Middle frontal gyrus (tissue), 1 donor: Measurements from ENCODE around the gene IFIT1B.
"Not testable (repeated sequence)": the region's sequence is repeated elsewhere in the genome, so short reads cannot be mapped to it uniquely, and the experiment has no call there.

Source experiments
- DNase-seq: peaks from one replicate; pipeline ENCODE4 v3.0.0-alpha.2; 2015; ENCODE audit warnings: low spot score; ENCODE audit errors: extremely low spot score

The IFIT1B gene

DNA sequence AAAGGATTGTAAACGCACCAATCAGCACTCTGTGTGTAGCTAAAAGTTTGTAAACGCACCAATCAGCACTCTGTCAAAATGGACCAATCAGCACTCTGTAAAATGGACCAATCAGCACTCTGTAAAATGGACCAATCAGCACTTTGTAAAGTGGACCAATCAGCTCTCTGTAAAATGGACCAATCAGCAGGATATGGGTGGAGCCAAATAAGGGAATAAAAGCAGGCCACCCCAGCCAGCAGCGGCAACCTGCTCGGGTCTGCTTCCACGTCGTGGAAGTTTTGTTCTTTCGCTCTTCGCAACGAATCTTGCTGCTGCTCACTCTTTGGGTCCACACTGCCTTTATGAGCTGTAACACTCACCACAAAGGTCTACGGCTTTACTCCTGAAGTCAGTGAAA lies 34.4 kb downstream of the IFIT1B start:
- DNase-seq = not testable (repeated sequence)

DNA sequence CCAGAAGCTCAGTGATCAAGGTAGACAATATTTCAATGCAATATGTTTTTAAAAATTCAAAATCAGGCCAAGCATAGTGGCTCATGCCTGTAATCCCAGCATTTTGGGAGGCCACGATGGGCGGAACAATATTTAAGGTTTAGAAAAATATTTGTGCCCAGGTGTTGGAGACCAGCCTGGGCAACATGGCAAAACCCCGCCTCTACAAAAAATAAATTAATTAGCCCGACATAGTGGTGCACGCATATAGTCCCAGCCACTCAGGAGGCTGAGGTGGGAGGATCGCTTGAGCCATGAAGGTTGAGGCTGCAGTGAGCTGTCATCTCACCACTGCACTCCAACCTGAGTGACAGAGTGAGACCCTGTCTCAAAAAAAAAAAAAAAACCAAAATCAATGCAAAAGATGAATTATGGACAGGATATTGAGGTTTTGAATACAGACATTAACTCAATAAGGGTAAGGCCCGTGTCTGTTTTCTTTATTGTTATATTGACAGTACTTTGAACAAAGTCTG lies 35.6 kb downstream of the IFIT1B start:
- DNase-seq = no peak

DNA sequence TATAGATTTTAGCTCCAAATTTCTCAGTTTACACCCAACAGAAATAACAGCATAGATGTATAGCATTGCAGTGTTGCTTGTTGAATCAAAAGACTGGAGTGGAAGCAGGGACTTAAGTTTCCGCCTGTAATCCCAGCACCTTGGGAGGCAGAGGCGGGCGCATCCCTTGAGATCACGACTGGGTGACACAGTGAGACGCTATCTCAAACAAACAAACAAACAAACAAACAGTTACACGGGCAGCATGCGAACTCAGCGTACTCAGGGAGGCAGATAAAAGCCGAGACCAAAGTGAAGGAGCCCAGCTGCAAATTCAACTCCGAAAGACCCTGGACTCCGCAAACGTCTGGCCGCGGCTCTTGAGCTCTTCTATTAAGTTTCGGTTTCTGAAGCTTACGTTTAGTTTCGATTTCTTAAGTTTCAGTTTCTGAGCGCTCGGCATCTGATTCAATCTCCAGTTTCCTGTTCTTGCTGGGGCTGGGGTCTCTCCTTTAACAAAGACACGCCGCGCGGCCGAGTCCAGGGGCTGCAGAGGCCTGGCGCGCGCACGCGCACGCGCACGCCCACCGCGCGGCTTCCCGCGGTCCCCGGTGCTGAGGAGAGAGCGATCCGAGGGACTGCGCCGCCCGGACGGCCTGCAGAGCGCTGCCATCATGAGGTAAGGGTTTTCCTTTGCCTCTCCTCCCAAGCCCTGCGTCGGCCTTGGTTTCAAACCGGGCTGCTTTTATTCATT lies 36.5 kb downstream of the IFIT1B start, which contains the start of gene IFIT5:
Gene IFIT5, plus strand, starts transcription at position 423 of the 733 bp plus-strand sequence. Its CDS starts 231 bp downstream, at position 654.
- peak; percentile 48 for DNase-seq

DNA sequence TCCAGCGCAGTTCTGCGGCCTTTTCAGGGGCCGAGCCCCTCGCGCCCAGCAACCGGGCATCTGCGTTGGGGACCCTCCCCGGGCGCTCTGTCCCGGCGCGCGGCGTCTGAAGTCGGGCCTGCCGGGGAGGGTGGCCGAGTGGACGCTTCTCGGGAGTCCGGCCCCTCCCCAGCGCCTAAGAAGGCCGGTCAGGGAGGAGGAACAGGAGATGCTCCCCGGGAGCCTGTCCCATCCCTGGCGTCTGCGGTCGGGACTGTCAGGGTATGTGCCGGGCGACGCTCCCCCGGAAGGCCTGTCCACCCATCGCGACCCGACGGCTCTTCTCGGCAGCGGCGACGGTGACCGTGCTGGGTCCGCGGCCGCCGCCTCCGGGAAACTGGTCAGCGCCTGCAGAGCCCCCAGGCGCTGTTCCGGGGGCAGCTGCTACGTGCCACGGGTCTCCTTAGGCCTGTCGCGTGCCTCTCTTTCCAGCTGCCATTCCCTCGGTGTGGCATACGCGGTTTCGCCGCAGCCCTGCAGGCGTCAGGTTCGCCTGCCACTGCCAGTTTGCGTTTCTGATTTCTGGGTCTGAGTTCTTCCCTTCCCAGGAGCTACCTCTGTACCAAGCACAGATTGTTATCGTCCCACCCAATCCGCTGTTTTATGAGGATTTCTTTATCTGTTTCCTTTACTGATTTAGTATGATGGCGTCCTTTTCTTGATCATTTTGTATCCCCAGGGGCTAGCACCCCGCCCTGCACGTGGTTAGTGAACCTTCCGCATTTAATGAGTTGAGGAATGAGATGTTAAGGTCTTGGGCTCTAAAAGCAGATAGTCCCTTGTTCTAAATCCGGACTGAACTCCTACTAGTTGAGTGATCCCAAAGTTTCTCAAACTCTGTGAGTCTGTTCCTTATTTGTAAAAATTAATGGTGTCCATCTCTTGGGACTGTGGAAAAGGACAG lies 37.3 kb downstream of the IFIT1B start:
- peak; percentile 3 for DNase-seq

DNA sequence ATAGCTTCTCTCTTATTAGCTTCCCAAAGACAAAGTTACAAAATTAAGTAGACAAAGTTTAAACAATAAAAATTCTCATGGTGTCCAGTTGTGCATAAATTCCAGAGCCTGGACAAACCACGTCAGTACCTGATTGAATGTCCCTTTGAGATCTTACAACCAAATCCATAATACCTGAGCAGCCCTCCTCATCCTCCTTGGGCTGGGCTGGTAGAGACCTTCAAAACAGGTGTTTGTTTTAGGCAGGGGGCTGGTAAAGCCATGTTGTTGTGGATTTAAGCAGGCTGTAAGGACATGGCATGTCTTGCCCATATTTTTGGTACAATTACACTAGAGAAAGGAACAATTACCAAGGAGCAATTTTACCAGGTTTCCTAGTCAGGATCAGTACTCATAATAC lies 38.6 kb downstream of the IFIT1B start:
- no peak for DNase-seq

DNA sequence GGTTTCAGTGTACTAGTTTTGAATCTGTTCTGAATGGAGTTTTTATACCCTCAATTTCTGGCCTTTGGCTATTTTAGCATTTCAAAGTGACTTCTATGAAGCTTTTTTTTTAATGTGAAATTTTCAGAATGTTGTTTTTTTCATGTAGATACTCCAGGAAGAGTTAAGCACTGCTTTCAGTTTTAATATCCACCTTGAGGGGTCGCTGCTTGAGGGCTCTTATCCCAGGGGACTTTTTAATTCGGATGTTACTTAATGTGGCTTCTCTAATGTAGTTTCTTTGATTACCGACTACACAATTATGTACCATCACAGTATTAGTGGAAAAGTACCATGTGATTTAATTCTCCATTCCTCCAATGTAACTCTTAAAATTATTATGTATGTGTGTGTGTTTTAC lies 41.7 kb downstream of the IFIT1B start:
- no peak for DNase-seq

DNA sequence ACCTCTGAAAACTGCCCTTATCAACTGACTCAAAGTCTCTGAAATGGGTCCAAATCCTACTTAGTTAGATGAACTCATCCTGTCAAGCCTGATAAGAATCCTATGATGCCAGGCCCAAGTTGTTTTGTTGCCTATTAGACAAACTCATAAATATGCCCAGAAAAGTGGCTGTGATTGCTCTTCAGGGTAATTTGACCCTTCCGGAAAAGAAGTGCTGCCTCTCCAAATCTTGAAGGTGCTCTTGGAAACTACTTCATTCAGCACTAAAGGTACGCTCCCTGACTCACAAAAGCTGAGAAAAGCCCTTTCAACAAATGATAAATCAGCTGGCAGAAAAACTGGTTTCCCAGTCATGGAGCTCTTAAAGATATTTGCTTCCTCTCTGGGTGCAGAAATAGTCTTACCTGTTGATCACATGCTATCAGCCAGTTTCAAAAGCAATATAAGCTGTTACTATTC lies 43.2 kb downstream of the IFIT1B start:
- no peak for DNase-seq

DNA sequence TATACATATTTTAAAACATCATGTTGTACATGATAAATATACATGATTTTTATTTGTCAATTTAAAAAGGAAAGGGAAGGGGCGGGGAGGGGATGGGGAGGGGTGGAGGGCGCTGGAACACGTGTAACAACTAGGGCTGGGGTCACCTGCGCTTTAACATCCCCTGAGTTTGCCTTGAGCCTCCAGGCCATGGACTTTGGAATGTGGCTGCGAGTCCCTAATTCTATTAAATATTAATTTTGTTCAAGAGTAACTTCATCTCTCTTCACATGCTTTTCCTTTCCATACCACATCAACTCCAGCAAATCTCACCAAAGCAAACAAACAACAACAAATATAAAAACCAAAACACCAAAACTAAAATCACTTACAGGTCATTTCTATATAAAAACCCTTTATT lies 47.1 kb downstream of the IFIT1B start:
- DNase-seq = no peak

DNA sequence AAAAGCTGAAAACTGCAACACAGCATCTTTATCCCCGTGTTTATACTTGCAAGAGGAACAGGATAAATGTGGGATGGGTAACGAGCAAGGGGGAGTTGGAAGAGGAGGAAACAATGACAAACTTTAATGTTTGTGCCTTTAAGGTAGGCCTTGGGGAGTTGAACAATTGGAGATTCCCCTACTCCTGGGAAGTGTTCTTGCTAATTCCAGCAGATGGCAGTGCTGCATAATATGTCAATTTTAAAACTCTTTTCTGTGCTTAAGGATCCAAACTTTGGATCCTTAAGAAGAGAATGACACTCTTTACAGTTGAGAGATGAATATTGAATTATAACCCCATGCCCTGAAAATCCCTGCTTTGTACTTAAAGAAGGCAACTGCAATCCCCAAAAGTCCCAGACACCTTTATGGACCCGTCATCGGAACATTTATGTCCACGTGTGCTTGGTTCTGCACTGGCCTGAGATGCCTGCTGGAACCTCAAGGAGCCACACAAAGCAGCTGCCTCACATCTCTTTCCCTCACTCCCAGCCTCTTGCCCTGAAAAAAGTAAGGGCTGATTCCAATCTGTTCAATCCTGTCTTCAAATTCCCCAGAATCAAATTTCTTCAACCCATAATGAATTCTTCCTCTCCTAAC lies 48.5 kb downstream of the IFIT1B start:
- DNase-seq = peak; percentile 40

DNA sequence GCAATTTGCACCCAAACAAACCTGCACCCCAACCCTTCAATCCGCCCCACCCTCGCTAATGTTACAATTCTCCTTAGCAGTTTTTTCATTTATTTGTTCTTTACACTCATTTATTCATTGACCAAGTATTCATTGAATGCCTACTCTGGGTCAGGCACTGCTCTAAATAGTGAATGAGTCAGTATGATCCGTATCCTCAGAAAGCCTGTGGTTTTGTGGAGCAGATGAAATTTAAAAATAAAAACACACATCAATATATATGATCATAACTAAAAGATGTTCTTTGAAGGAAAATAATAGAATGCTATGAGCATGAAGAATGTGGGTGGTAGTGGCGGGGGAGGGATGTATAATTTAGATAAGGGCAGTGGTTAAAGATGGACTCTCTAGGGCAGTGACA lies 49.8 kb downstream of the IFIT1B start:
- DNase-seq = no peak

DNA sequence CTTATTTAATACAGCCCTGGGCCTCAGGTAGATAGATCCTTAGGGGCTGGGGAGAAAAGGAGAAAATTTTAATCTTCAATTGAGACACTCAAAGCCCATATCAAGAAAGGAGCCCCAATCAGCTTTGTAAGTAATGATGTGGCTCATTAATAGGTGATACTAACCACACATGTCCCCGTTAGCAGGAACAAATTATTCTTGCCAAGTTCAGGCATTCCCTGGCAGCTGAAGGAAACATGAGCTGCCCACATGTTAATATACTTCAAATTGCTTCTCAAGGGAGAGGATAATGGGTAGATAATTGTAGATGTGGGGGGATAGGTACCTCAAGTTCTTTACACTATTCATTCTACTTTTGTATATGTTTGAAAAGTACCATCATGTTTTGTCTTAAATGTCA lies 51.0 kb downstream of the IFIT1B start:
- DNase-seq = no peak

DNA sequence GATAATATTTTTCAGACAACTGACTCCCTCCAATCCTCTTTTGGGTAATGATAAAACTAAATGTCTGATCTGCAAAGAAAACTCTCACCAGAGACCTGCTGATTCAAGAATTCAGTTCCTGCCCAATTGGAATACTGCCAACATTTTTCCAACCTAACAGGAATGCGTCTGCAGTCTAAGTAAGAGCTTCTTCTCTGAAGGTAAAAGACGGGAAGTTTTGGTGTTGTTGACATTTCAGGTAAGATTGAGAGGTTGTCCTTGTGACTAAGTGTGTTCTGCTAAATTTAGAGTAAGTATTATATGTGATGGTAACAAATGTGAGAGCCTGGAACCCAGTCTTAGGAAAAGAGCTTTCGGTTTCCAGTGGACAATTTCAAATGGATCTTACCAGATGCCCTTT lies 54.1 kb downstream of the IFIT1B start:
- no peak for DNase-seq
